IPS DF 4.7 (cell line): Measurements from ENCODE around the gene NAE1.
A peak's percentile ranks its signal among the peaks of the same experiment; 100 is the strongest.
"Not testable (repeated sequence)": the region's sequence is repeated elsewhere in the genome, so short reads cannot be mapped to it uniquely, and the experiment has no call there.

Experiments
- DNase-seq: peaks from one replicate; pipeline ENCODE4 v3.0.0-alpha.2; 2013; ENCODE audit warnings: low spot score; ENCODE audit errors: extremely low read depth

Gene NAE1

GRCh38 chr16:66830422-66831404 lies at the start of gene NAE1:
Gene NAE1, minus strand, starts transcription at chr16:66830976. Its CDS starts 77 bp downstream, at chr16:66830899.
- DNase-seq: peak; percentile 56

GRCh38 chr16:66878067-66878466 lies 47.3 kb upstream of the NAE1 start:
- DNase-seq: no peak

GRCh38 chr16:66874079-66874775 lies 43.5 kb upstream of the NAE1 start:
- DNase-seq: no peak

GRCh38 chr16:66873685-66874055 lies 42.9 kb upstream of the NAE1 start:
- no peak for DNase-seq

- DNase-seq: peak; percentile 72
These were observed 42.3 kb upstream of the NAE1 start for GRCh38 chr16:66872943-66873684.

- DNase-seq: no peak
These were observed 41.8 kb upstream of the NAE1 start for GRCh38 chr16:66872559-66872942.

- no peak for DNase-seq
These were observed 41.1 kb upstream of the NAE1 start for GRCh38 chr16:66871840-66872239.

GRCh38 chr16:66871363-66871762 lies 40.6 kb upstream of the NAE1 start:
- DNase-seq: not testable (repeated sequence)

- no peak for DNase-seq
These were observed 38.6 kb upstream of the NAE1 start for GRCh38 chr16:66869424-66869823.

- no peak for DNase-seq
These were observed 32.9 kb upstream of the NAE1 start for GRCh38 chr16:66863707-66864106.

GRCh38 chr16:66862023-66862520 lies 31.3 kb upstream of the NAE1 start:
- no peak for DNase-seq

- no peak for DNase-seq
These were observed 28.8 kb upstream of the NAE1 start for GRCh38 chr16:66859397-66860068.

- DNase-seq: no peak
These were observed 28.1 kb upstream of the NAE1 start for GRCh38 chr16:66858740-66859396.

GRCh38 chr16:66857437-66857836 lies 26.7 kb upstream of the NAE1 start:
- DNase-seq: no peak

GRCh38 chr16:66856801-66857200 lies 26.0 kb upstream of the NAE1 start:
- DNase-seq: no peak

GRCh38 chr16:66856184-66856730 lies 25.5 kb upstream of the NAE1 start:
- no peak for DNase-seq

- DNase-seq: no peak
These were observed 22.7 kb upstream of the NAE1 start for GRCh38 chr16:66853261-66854139.

GRCh38 chr16:66851166-66851964 lies 20.6 kb upstream of the NAE1 start:
- no peak for DNase-seq
